Measurements from ENCODE around the gene VIPR2.

DNA sequence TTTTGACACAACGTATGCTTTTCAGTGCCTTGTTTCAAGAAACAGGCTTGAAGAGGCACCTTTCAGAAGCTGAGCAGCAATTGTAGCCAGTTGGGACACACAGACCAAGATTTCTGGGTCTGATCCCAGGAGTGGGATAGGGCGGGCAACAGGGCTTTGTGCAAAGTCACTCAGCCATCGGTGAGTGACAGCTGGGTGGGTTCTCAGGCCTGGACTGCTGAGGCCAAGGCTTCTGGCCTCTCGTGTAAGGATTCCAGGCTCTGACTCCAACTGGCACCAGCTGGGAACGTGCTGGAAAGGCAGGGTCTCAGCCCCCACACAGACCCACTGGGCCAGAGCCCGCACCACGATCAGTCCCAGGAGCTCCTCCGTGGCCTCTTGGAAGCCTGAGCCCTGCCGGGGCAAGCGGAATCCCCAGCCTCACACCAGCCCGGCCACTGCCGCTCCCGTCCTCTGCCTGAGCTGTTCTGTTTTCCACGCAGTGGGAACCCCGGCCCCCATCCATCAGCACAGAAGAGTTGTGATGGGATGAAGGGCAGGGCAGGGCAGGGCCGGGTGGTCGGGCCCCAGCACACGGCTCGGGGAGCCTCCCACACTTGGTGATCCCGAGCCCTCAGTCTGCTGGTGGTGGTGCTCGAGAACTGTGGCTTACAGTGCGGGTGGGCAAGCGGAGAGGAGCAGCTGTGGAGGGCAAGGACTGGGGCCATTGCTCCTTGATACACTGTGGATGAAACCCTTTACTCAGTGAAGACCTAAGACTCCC, 46.8 kb downstream of the VIPR2 start:
- TF ChIP-seq, protein P1, sequence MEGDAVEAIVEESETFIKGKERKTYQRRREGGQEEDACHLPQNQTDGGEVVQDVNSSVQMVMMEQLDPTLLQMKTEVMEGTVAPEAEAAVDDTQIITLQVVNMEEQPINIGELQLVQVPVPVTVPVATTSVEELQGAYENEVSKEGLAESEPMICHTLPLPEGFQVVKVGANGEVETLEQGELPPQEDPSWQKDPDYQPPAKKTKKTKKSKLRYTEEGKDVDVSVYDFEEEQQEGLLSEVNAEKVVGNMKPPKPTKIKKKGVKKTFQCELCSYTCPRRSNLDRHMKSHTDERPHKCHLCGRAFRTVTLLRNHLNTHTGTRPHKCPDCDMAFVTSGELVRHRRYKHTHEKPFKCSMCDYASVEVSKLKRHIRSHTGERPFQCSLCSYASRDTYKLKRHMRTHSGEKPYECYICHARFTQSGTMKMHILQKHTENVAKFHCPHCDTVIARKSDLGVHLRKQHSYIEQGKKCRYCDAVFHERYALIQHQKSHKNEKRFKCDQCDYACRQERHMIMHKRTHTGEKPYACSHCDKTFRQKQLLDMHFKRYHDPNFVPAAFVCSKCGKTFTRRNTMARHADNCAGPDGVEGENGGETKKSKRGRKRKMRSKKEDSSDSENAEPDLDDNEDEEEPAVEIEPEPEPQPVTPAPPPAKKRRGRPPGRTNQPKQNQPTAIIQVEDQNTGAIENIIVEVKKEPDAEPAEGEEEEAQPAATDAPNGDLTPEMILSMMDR (IDR thresholded peaks at IDR 0.05) = no peak
- no peak for TF ChIP-seq POLR2A (IDR thresholded peaks at IDR 0.05)
